Renal cortex interstitium (tissue), 11 donors: Measurements from ENCODE around the gene MRFAP1. TPM values are rescaled to one million over a fixed set of nuclear protein-coding genes. Genes with fewer than 3 reads are reported as not detected.
A peak's percentile ranks its signal among the peaks of the same experiment; 100 is the strongest.
"Not testable (repeated sequence)": the region's sequence is repeated elsewhere in the genome, so short reads cannot be mapped to it uniquely, and the experiment has no call there.

Source experiments
- DNase-seq, 11 donors: peaks; one replicate each; pipeline ENCODE4 v3.0.0-alpha.2; 2013; ENCODE audit warnings: low read depth in 9 of 11, low spot score in 4 of 11; ENCODE audit errors: extremely low read depth in 1 of 11
- polyA plus RNA-seq, 3 donors: library from polyadenylated mRNA; unstranded; fragments of 120-200 nt; gene quantifications; one replicate each; pipeline ENCODE4 v1.2.1, GENCODE V29; 2013; ENCODE audit not compliant: insufficient read length in 3 of 3

The MRFAP1 gene
- polyA plus RNA-seq, 3 donors: 389 to 459 (median 458) TPM

GRCh38 chr4:6620296-6620695 is 20.2 kb upstream of the MRFAP1 start:
- no peak for DNase-seq

GRCh38 chr4:6620891-6621555 is 19.5 kb upstream of the MRFAP1 start:
- no peak for DNase-seq

- no peak for DNase-seq
Measured at GRCh38 chr4:6621556-6621927, 18.9 kb upstream of the MRFAP1 start.

GRCh38 chr4:6622744-6623143 is 17.7 kb upstream of the MRFAP1 start:
- DNase-seq: no peak

DNA sequence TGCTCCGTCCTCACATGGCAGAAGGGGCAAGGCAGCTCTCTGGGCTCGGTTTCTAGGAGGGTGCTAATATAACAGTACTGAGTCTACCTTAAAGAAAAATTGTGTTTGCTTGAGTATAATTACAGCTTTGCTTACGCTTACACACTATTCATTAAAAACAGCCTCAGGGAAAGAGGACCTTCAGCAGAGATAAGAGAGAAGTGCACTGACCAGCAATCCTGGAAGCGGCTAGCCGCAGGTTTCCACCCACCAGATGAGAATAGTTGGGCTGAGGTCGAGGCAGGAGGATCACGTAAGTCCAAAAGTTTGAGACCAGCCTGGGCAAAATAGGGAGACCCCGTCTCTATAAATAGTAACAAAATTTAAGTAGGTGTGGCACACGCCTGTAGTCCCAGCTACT is 15.2 kb upstream of the MRFAP1 start:
- DNase-seq: no peak

- DNase-seq: no peak
Measured at GRCh38 chr4:6626066-6626465, 14.4 kb upstream of the MRFAP1 start.

GRCh38 chr4:6627832-6628231 is 12.7 kb upstream of the MRFAP1 start:
- no peak for DNase-seq

GRCh38 chr4:6628484-6628883 is 12.0 kb upstream of the MRFAP1 start:
- DNase-seq: not testable (repeated sequence)

- DNase-seq: no peak
Measured at GRCh38 chr4:6632125-6632524, 8.4 kb upstream of the MRFAP1 start.

GRCh38 chr4:6633091-6633906 is 7.2 kb upstream of the MRFAP1 start:
- DNase-seq: no peak

DNA sequence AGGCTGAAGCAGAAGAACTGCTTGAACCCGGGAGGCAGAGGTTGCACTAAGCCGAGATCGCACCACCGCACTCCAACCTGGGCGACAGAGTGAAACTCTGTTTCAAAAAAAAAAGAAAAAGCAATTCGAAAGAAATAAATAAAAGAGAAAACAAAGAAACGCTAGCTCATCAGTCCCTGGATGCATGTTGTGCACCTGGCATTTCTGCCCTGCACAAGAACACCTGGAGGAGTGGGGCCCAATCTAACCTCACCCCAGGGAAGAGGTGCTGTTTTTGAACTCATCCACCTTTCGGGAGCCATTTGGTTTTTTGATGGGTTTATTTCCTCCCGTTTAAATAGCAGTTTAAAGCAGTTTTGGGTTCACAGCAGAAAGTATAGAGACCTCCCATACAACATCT is 5.7 kb upstream of the MRFAP1 start:
- DNase-seq: no peak

DNA sequence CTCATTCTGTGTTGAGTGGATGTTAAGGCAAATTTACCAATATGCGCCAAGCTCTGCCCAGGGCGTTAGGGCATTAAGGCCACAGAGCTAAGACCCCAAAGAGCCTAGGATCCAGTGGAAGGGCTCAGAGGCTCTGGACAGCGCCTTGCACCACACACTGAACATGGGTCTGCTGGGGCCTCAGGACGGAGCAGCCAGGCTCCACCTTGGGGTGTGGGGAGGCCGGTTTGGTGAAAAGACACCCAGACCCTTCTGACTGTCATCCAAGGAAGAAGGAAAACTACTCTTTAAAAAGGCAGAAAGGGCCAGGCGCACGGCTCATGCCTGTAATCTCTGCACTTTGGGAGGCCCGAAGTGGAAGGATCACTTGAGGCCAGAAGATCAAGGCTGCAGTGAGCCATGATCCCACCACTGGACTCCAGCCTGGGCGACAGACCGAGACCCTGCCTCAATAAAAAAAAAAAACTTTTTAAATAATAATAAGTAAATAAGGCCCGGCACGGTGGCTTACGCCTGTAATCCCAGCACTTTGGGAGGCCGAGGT is 1.3 kb upstream of the MRFAP1 start:
- DNase-seq: no peak

- DNase-seq: peak in 6 of 11 donors; percentile 15 to 51 (median 37)
Measured at GRCh38 chr4:6641164-6641970, 882 bp downstream of the MRFAP1 start.

- DNase-seq: no peak
Measured at GRCh38 chr4:6641971-6642320, 1.5 kb downstream of the MRFAP1 start.

DNA sequence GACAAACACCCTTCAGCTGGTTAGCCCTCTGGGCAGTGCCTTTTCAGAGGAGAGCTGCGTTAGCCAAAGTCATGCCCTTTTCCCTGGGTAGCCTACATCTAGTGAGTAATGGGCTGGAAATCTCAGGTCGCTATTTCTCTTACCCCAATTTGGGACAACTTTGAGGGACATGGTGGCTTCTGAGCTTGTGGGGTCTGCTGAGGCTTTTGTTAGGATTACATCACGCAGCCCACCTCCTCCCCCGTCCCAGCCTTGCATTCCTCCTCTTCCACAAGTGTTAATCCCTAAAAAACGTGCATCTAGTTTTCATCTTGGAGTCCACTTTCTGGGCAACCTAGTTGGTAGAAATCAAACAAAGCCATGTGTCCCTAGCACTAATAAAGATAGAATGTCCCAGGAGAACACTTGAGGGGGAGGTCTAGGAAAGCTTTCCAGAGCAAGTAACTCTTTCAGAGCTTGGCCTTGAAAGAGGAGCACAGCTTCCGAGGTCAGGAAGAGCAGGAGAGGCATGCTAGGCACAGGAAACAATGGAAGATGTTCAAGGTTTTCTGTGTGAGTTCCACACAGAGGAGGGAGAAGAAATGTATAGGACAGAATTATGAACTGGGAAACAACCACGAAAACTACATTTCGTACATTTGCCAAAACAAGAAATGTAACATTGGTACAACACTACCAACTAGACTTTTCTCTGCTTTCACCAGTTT is 2.8 kb downstream of the MRFAP1 start:
- DNase-seq: no peak

- DNase-seq: no peak
Measured at GRCh38 chr4:6644792-6645530, 4.5 kb downstream of the MRFAP1 start.

DNA sequence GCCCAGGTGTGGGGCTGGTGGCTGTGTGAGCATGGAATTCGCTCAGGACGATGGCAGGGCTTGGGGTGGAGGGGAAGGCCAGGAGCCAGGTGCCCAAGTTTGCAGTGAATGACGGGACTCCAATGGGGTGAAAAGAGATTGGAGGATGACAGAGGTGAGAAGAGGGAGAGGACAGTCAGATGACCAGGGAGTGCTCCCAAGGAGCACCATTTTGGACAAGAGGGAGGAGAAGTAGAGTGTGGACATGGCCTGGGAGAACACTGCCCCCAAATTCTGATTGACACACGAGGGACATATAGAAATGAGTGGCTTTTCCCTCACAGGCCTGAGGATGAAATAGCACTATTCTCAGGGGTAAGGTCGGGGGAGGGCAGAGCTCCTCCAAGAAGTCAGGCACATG is 6.7 kb downstream of the MRFAP1 start:
- DNase-seq: no peak

DNA sequence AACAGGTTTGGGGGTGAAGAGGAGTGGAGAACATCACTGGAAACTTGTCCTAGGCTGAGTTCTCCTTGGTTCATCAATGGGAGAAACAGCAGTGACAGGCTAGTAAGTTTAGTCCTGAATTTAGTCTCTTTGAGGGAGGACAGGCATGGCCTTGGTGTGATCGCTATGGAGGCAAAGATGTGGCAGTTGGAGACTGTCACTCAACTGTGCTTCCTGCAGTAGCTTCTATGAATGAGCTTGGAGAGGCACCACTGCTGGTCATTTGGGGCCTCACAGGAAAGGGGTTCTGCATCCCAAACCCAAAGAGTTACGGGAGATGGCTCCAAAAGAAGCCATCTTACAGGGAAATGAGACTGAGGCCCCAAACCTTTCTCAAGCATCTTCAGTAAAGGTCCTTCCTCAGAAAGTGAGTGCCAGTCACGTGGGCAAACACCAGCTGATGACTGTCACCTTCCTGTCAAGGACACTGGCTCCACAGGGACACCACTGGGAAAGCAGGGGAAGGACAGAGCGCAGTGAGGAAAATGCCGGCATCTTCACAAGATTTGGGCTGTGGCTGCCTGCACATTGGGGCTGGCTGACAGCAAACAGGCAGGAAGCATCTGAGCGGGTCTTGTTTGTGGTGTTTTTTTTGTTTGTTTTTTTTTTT is 7.2 kb downstream of the MRFAP1 start:
- DNase-seq: no peak
